Measurements from ENCODE around the gene GOLGA6L2. TPM values are rescaled to one million over a fixed set of nuclear protein-coding genes. Genes with fewer than 3 reads are reported as not detected.

Gene GOLGA6L2
- total RNA-seq, 2 experiments from 2014 or later: not detected

Other genes with a start within 250 kb of the GOLGA6L2 start
- not detected in 2 replicates for gene GOLGA6L26, start 113.0 kb downstream of the GOLGA6L2 start, total RNA-seq (2014; rRNA removed; shearing (Covaris generic))
- not detected in 2 replicates for gene GOLGA6L26, start 113.0 kb downstream of the GOLGA6L2 start, total RNA-seq (2022)
- gene GOLGA8S, start 92.5 kb downstream of the GOLGA6L2 start, total RNA-seq (2014; rRNA removed; shearing (Covaris generic)): not detected in 2 replicates
- 0.09 and 0.10 TPM in 2 replicates for gene GOLGA8S, start 92.5 kb downstream of the GOLGA6L2 start, total RNA-seq (2022)
- gene MKRN3, start 118.4 kb upstream of the GOLGA6L2 start, total RNA-seq (2014; rRNA removed; shearing (Covaris generic)): not detected in 2 replicates
- not detected in 2 replicates for gene MKRN3, start 118.4 kb upstream of the GOLGA6L2 start, total RNA-seq (2022)
- gene MAGEL2, start 200.6 kb upstream of the GOLGA6L2 start, total RNA-seq (2014; rRNA removed; shearing (Covaris generic)): not detected in 2 replicates
- gene MAGEL2, start 200.6 kb upstream of the GOLGA6L2 start, total RNA-seq (2022): not detected in 2 replicates
- gene NDN, start 240.1 kb upstream of the GOLGA6L2 start, total RNA-seq (2014; rRNA removed; shearing (Covaris generic)): not detected in 2 replicates
- gene NDN, start 240.1 kb upstream of the GOLGA6L2 start, total RNA-seq (2022): not detected in 2 replicates

Measured in OCI-LY7 (cell line).